HG03354 (cell line): ENCODE data around the gene NR3C2.

Experiments
- ATAC-seq: cut with Tn5 transposase; IDR thresholded peaks from one replicate; pipeline ENCODE4 v1.9.1; 2021; ENCODE audit warnings: mild to moderate bottlenecking; ENCODE audit not compliant: unreplicated experiment, poor library complexity, severe bottlenecking

Gene NR3C2

GRCh38 chr4:148376151-148376550, 66.1 kb downstream of the NR3C2 start:
- no peak for ATAC-seq

- no peak for ATAC-seq
Observed at GRCh38 chr4:148375584-148375983, 66.6 kb downstream of the NR3C2 start.

- ATAC-seq: no peak
Observed at GRCh38 chr4:148373093-148373492, 69.1 kb downstream of the NR3C2 start.

GRCh38 chr4:148369919-148370318, 72.3 kb downstream of the NR3C2 start:
- ATAC-seq: no peak

GRCh38 chr4:148367756-148368155, 74.5 kb downstream of the NR3C2 start:
- ATAC-seq: no peak

GRCh38 chr4:148366251-148366650, 76.0 kb downstream of the NR3C2 start:
- no peak for ATAC-seq

- ATAC-seq: no peak
Observed at GRCh38 chr4:148364525-148364924, 77.7 kb downstream of the NR3C2 start.

- no peak for ATAC-seq
Observed at GRCh38 chr4:148359769-148360168, 82.4 kb downstream of the NR3C2 start.

GRCh38 chr4:148355442-148356123, 86.6 kb downstream of the NR3C2 start:
- no peak for ATAC-seq

GRCh38 chr4:148354186-148354585, 88.0 kb downstream of the NR3C2 start:
- no peak for ATAC-seq

GRCh38 chr4:148353571-148353970, 88.6 kb downstream of the NR3C2 start:
- ATAC-seq: no peak

GRCh38 chr4:148349153-148349552, 93.1 kb downstream of the NR3C2 start:
- ATAC-seq: no peak

GRCh38 chr4:148346657-148347056, 95.6 kb downstream of the NR3C2 start:
- ATAC-seq: no peak

- no peak for ATAC-seq
Observed at GRCh38 chr4:148345509-148345908, 96.7 kb downstream of the NR3C2 start.

- ATAC-seq: no peak
Observed at GRCh38 chr4:148344941-148345340, 97.3 kb downstream of the NR3C2 start.

GRCh38 chr4:148344352-148344751, 97.9 kb downstream of the NR3C2 start:
- ATAC-seq: no peak

- no peak for ATAC-seq
Observed at GRCh38 chr4:148341980-148342800, 100.0 kb downstream of the NR3C2 start.

- no peak for ATAC-seq
Observed at GRCh38 chr4:148335133-148335532, 107.1 kb downstream of the NR3C2 start.

- ATAC-seq: no peak
Observed at GRCh38 chr4:148333265-148333664, 108.9 kb downstream of the NR3C2 start.

- no peak for ATAC-seq
Observed at GRCh38 chr4:148332486-148332885, 109.7 kb downstream of the NR3C2 start.

- ATAC-seq: no peak
Observed at GRCh38 chr4:148330724-148331123, 111.5 kb downstream of the NR3C2 start.
